Superior temporal gyrus (tissue), 1 donor: ENCODE data around the gene MIA2.
"Not testable (repeated sequence)": the region's sequence is repeated elsewhere in the genome, so short reads cannot be mapped to it uniquely, and the experiment has no call there.

Experiments used
- DNase-seq: peaks from one replicate; pipeline ENCODE4 v3.0.0-alpha.2; 2016; ENCODE audit errors: extremely low spot score

The MIA2 gene

DNA sequence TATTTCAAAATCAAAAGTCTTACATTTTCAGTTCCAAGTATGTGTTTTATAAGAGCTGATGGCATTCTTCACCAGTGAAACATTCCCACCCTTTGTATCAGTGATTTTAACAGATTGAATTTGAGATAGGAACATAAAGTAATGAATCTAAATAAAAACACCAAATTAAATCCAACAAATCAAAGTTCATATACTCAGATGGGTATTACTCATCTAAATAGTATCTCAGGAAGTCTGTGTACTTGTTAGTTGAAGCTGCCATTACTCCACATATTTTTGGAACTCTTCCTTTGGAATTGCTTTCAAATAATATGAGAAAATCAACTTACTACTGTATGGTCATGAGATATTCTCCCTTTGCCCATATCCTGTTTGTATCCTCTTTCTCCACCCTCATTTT is 89.1 kb downstream of the MIA2 start:
- DNase-seq: no peak

DNA sequence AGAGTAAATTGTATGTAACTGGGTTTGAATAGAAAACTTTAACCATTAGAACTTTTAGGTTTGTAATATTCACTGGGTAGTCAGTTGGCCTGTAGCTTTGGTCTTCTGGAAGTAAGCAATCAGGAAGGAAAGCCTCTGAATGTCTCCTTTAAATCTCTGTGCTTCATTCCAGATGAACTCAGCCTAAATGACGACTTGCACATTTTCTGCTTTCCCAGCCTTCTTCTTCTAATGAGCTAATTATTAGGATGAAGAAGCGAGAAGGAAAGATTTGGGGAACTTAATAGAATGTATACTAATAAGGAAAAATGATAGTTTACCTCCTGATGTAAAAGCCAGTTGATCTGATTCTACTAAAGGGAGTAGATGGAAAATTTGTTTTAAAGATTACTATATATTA is 90.4 kb downstream of the MIA2 start:
- no peak for DNase-seq

DNA sequence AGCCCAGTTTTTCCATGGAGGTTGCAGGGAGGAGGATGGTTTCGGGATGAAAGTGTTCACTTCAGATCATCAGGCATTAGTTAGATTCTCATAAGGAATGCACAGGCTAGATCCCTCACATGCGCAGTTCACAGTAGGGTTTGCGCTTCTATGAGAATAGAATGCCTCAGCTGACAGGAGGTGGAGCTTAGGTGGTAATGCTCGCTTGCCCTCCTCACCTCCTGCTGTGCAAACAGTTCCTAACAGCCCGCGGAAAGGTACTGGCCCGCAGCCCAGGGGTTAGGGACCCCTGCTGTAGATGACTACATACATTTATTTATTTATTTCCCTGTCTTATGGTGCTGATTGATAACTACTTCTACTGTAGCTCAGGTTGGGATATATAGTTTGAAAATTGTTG is 105.3 kb downstream of the MIA2 start:
- DNase-seq: no peak

DNA sequence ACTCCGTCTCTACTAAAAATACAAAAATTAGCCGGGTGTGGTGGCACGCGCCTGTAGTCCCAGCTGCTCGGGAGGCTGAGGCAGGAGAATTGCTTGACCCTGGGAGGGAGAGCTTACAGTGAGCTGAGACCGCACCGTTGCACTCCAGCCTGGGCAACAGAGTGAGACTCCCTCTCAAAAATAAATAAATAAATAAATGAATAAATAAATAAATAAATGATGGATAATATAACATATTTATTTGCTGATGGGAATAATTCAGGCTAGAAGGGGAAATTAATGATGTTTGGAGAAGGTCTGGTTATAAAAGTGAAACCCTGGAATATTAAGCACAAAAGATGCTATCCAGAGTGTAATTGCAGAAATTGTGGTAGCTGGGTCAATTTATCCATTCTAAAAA is 107.4 kb downstream of the MIA2 start:
- DNase-seq: not testable (repeated sequence)

DNA sequence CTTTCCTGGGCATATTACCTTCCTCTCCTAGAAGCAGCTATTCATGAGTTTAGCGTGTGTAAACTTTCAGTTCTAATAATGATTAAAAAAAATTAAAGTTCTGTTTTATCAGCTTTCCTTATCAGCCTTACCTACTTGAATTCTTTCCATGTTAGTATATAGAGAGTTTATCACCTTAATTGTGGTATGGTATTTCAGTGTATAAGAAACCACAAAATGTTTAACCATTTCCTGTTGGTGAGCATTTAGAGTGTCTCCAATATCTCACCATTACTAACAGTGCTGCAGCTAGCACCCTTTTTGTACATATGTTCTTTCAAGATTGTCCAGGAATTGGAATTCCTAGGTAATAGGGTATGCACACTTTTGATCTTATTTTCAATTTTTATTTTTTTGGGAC is 109.1 kb downstream of the MIA2 start:
- no peak for DNase-seq

DNA sequence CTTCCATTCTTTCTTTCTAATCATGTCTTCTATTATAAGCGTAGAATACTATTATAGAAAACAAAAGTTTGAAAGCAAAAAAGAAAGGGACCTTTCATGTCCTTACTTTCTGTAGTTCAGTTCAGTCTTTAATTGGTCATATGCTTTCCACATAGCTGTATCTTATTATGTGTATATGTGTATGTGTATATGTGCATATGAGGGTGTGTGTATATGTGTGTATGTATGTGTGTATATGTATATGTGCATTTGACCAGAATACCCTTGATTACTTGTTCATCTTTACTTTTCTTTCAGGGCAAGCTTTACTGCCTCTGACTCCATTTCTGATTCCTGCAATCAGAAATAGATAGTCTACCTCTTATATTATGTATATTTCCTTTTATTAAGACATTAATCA is 109.9 kb downstream of the MIA2 start:
- no peak for DNase-seq

DNA sequence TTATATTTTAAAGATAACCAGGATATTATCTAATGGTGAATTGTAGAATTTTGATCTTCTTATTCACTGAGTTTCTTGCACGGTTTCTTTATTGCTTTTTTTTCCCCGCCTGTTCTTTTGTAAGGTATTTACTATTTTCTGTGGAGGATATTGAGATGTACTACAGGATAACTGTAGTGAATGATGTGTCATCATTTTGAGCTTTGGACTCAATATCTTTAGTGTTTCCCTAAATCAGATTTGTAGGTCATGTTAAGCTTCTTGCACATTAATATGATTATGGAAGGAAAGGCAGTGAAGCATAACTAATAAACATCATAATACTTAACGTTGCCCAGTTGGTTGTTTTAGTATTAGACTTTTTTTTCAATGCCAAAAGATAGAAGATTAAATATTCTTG is 117.2 kb downstream of the MIA2 start:
- DNase-seq: no peak

DNA sequence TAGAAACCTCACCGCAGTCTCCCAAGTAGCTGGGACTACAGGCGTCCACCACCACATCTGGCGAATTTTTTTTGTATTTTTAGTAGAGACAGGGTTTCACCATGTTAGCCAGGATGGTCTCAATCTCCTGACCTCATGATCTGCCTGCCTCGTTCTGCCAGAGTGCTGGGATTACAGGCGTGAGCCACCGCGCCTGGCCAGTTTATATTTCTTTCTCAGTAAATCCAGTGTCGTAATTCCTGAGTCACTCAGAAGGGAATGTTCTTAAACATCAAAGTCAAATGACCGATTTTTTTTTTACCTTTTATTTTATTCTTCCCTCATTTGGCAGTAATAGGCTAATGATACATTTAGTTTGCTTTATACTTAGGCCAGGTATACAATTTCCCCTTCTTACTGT is 118.0 kb downstream of the MIA2 start:
- DNase-seq: no peak

DNA sequence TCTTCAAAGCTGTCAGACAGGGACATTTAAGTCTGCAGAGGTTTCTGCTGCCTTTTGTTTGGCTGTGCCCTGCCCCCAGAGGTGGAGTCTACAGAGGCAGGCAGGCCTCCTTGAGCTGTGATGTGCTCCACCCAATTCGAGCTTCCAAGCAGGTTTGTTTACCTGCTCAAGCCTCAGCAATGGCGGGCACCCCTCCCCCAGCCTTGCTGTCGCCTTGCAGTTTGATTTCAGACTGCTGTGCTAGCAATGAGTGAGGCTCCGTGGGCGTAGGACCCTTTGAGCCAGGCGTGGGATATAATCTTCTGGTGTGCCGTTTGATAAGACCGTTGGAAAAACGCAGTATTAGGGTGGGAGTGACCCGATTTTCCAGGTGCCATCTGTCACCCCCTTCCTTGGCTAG is 125.4 kb downstream of the MIA2 start:
- not testable (repeated sequence) for DNase-seq

DNA sequence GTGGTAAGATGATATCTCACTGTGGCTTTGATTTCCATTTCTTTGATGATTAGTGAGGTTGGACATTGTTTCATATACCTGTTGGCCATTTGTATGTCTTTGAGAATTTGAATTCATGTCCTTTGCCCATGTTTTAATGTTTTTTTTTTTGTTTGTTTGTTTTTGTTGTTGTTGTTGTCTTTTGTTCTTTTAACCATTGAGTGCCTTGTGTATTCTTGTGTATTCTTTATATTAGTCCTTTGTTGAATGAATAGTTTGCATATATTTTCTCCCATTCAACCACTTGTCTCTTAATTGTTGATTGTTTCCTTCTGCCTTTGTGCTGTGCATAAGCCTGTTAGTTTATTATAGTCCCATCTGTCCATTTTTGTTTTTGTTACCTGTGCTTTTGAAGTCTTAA is 126.6 kb downstream of the MIA2 start:
- no peak for DNase-seq

DNA sequence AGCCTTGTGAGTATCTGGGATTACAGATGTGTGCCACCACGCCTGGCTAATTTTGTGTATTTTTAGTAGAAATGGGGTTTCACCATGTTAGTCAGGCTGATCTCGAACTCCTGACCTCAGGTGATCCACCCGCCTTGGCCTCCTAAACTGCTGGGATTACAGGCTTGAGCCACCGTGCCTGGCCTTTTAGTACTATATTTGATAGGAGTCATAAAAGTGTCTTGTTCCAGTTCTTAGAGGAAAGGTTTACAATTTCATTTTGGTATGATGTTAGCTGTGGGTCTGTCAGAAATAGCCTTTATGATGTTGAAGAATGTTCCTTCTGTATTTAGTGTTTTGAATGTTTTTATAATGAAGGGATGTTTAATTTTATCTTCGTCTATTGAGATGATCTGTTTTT is 127.8 kb downstream of the MIA2 start:
- not testable (repeated sequence) for DNase-seq

DNA sequence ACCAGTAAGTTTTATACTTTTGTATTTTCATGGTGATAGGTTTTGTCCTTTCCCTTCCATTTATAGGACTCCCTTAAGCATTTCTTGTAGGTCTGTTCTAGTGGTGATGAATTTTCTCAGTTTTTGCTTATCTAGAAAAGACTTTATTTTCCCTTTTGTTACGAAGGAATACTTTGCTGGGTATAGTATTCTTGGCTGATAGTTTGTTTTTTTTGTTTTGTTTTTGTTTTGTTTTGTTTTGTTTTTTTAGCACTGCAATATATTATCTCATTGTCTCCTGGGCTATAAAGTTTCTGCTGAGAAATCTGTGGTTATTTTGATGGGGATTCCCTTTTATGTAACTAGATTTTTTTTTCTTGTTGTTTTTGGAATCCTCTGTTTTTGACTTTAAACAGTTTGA is 130.8 kb downstream of the MIA2 start:
- DNase-seq: no peak

DNA sequence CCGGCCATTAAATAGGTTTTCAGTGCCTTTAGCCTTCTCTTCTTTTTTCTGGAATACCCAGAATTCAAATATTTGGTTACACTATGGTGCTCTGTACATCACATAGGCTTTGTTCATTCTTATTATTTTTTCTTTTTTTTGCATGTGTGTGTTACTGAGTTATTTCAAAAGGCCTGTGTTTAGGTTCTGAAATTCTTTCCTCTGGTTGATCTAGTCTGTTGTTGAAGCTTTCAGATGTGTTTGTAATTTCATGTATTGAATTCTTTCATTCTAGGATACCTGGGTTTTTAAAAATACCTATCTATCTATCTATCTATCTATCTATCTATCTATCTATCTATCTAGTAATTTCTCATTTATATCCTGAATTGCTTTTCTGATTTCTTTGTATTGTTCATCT is 131.6 kb downstream of the MIA2 start:
- DNase-seq: no peak

DNA sequence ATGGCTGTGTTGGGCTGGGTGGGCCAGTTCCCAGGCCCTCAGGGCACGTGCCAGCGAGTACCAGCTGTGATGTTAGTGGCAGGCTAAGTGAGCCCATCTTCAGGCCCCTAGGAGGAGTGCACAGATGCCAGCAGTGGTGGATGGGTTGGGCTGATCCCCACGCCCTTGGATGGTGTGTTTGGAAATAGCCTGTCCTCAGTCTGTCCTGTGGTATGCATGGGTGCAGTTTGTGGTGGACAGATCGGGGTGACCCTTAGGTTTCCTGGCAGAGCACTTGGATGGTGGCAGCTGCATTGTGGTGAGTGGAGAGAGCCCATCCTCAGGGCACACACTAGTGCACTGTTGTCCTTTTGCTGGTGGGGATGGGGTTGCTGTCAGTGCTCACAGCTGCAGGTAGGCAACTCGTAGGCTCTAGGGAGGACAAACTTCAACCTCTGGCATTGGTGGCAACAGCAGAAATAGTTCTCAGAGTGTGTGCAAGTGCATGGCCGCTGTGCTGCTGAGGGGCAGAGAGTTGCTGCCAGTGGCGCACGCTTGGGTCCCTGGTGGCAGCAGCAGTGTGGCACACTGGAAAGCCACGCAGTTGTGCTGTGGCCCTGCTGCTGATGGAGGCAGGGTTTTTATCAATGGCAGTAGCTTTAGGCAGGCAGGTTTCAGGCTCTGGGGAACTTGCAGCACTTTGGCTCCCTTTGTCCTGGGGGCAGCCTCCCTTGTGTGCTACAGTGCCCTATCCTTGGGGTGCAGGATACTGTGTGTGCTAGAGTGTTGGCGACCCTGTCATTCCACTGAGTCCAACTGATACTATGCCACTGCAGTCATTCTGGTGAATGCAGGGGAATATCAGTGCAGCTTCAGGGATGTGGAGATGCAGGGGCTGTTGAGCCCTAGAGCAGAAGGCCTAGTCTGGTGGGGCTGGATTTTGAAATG is 133.0 kb downstream of the MIA2 start:
- no peak for DNase-seq

DNA sequence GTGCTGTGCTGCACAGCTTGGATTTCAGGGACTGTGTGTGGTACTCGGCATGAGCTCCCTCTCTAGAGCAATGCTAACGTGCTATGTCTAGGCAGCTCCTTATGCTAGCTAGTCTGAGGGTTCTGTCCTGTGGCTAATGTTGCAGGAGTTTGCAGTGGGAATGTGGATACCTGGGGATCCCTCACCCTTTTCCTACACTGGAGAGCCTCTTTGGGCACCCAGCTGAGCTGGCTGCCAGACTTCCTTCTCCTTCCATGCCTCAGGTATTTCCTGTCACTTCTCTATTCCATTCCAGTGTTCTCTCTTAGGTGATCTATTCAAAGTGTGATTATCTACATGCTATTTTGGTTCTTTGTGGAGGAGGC is 133.7 kb downstream of the MIA2 start:
- DNase-seq: no peak

DNA sequence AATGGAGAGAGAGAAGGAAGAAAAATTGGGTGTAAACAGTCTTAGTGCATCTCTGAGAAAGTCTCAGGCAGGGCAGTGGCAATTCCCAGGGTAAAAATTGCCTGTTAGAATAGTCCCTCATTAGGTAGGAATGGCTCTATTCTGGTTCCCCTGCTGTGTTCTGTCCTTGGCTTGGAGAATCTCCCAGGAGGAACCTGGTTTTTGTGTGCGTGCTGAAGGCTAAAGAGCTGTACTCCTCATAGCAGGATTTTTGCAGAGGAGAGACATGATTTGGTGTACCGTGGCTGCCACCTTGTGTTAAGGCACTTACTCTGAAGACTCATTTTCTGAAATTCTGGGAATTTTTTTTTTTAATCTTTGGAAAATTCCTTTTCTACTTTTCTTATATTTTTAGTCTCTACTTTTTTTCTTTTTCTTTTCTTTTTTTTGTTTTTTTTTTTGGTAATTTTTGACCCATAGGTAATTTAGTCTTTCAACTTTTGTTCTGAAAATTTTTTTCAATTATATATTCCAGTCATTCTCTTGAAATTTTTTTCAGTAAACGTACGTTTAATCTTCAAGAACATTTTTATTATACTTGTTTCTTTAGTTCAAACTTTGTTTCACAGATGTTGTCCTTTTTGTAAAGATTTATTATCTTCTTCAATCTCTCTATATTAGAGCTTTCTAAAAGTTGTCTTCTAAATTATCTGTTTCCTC is 134.7 kb downstream of the MIA2 start:
- peak; percentile 84 for DNase-seq

DNA sequence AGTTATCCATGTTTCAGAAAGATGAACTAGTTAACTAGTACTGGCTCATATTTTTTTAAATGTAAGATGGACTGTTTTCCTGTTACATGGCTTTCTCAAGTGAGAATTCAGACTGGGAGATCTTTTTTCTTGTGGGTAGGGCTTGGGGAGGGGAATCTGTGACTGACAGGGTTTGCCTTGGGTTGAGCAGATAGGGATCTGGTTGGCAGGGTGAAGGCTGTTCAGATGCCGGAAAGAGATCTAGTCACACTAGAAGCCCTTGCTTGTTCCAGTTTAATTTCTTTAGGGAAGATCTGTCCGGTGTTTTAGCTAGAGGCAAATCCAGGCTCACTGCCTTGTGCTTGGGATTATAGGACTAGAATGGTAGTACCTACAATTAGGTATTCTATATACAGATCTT is 135.3 kb downstream of the MIA2 start:
- no peak for DNase-seq

DNA sequence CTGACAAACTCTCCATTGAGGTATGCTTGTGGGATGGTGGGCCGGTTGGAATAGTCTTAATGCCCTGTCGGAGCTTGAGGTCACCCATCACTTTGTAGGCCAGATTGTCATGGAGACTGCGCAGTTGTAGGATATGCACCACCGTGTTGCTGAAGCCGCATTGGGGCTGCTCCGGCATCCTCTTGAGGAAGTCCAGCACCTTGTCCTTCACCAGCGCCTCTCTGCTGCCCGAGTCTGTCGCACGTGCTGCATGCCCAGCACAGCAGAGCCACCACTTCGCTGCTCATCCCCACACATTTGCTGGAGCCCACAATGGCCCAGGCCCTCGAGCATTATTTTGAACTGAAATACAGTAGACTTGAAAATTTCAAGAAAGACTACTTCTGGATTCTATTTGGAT is 136.7 kb downstream of the MIA2 start:
- DNase-seq: no peak

DNA sequence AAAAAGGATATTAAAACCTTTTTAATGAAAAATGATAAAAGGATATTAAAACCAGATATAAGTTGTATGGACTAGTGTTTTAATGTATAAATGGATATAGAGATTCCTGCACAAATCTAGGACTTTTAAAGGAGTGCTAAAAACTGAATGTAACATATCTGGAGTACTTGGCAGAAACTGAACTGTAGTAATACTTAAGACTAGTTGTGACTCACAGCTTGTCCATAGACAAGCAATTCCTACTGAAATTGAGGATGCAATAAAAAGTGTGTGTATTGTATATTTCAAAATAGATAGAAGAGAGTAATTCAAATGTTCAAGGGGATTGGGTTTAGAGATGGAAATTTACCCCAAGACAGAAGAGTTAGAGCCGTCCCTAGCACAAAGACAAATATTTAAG is 138.9 kb downstream of the MIA2 start:
- no peak for DNase-seq

DNA sequence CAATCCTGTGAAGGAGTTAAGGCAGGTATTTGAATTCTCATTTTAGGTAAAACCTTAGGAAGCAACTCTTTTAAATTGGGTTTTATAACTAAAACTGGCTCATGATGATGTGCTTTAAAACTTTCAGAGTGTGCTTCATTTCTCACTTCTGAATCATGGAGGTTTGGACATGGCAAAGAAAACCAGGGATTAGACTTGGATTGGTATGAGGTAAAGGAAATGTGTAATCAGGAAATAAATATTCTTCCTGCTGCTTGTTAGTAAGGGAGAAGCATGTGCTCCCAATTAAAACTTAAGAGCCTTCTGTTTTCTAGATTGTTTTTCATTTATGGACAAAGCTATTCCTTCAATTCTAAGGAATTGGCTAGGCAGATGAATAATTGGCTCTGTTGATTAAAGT is 141.1 kb downstream of the MIA2 start:
- no peak for DNase-seq

DNA sequence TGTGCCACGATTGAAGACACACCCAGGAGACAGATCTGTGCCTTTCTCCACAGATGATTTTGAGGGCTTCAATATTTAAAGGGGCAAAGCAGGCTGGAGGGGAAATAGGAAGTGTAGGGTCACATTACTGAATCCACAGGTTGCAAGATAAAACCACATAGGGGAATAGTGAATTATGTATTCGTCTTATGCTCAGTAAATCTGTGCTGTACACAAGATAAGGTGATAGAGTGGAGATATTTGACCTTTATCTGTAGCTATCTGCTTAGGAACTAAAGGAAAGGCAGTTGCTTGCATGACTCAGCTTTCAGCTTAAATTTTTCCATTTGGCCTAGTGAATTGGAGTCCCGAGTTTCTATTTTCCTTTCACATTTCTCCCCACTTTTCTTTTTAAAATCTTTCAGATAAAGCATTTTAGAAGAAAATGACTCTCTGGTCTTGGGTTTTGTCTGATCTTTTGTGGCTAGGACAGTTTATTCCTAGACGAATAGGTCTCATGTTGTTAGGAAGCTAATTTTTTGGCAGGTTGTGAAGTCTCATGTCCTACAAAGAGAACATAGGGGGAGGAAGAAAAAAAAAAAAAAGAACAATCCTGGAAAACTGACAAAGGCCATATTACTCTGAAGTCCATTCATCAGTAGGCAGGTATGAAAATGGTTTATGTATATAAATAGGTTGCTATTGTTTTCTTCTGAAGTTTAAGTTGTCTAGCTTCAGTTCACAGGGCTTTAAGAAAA is 143.1 kb downstream of the MIA2 start:
- no peak for DNase-seq

DNA sequence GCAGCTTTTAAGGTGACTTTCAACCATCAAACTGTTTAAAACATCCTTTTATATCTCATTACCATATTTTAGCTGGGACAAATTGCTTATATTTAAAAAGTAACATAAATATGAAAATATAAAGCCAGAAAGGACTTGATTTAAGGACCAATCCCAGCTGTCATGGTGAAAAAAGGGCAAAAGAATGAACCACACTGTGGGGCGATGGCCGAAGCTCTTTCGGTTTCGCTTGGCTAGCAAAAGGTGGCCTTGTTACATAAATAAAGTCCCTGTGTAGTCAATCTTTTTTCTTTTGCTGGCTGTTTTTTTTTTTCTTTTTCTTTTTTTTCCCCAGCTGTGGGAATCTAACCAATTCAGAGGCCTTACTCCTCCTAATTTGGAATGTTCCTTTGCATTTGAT is 147.7 kb downstream of the MIA2 start:
- DNase-seq: peak; percentile 62

DNA sequence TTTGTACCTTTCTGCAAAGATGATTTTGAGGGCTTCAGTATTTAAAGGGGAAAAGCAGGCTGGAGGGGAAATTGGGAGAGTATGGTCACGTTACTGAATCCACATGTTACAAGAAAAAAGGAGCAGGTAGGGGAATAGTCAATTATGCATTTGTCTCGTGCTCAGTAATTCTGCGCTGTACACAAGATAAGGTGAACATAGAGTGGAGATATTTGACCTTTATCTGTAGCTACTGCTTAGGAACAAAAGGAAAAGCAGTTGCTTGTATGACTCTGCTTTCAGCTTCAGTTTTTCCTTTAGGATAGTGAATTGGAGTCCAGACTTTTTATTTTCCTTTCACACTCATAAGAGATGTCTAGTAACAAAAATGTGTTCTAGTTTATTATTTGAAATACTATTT is 148.7 kb downstream of the MIA2 start:
- no peak for DNase-seq
